Suprapubic skin (tissue), 4 donors: ENCODE data around the gene ZNF317.

Experiments
- CTCF ChIP-seq, 2 donors: fragments of 200-600 bp in 1 of 2; fragments of 450-650 bp in 1 of 2; sonication (generic) in 1 of 2; IDR thresholded peaks; one replicate each; pipeline ENCODE4 v1.5.1; 2016 to 2019; ENCODE audit warnings: antibody characterized with exemption in 2 of 2, mild to moderate bottlenecking in 1 of 2, moderate library complexity in 1 of 2
- EP300 ChIP-seq: sonication (generic); formaldehyde crosslinking; IDR thresholded peaks from one replicate; pipeline ENCODE4 v1.6.1; 2017; ENCODE audit warnings: antibody characterized with exemption
- POLR2AphosphoS5 ChIP-seq, 3 donors: sonication (generic); formaldehyde crosslinking; IDR thresholded peaks; one replicate each; pipeline ENCODE4 v1.6.1; 2017; ENCODE audit warnings: antibody characterized with exemption in 3 of 3

GRCh38 chr19:9151367-9151766, 11.2 kb downstream of the ZNF317 start:
- TF ChIP-seq CTCF (IDR thresholded peaks at IDR 0.05) (no peak), EP300 (no peak), POLR2AphosphoS5 (IDR thresholded peaks at IDR 0.05) (no peak)
